Endothelial cell of umbilical vein (primary cell): ENCODE results near the gene CD72.

Source experiments
- CTCF ChIP-seq, 2 donors: IDR thresholded peaks; 1 replicate in 1 of 2; 2 replicates in 1 of 2; pipeline ENCODE4 v1.5.1; 2011; ENCODE audit warnings: low read length in 2 of 2, mild to moderate bottlenecking in 2 of 2, moderate library complexity in 2 of 2, control low read depth in 1 of 2, inconsistent platforms in 1 of 2, low read depth in 1 of 2; ENCODE audit not compliant: insufficient read depth in 1 of 2; ENCODE audit errors: extremely low read depth in 1 of 2
- EZH2 ChIP-seq: IDR thresholded peaks from 2 replicates; pipeline ENCODE4 v1.6.1; 2012; ENCODE audit warnings: borderline replicate concordance, low read depth, mild to moderate bottlenecking, moderate library complexity, low read length, inconsistent platforms; ENCODE audit not compliant: severe bottlenecking
- FOS ChIP-seq: IDR thresholded peaks from 2 replicates; pipeline ENCODE4 v1.6.1; 2011; ENCODE audit warnings: mild to moderate bottlenecking, low read length, moderate library complexity, borderline replicate concordance; ENCODE audit not compliant: insufficient read depth
- POLR2A ChIP-seq: IDR thresholded peaks from 2 replicates; pipeline ENCODE4 v1.6.1; 2012; ENCODE audit warnings: low read depth, mild to moderate bottlenecking, control low read depth, low read length
- POLR2AphosphoS5 ChIP-seq: IDR thresholded peaks from 2 replicates; pipeline ENCODE4 v1.6.1; 2012; ENCODE audit warnings: low read depth, mild to moderate bottlenecking, control low read depth, low read length, moderate library complexity; ENCODE audit not compliant: insufficient read depth
- TF ChIP-seq, protein P1 (sequence below): IDR thresholded peaks from 2 replicates; pipeline ENCODE4 v1.6.1; 2011; ENCODE audit not compliant: insufficient read depth, insufficient read length

- TF ChIP-seq CTCF (IDR thresholded peaks at IDR 0.05; ENCODE audit: extremely low read depth in 1 of 2, insufficient read depth in 1 of 2, low read depth in 1 of 2, low read length in 2 of 2) (peak in 1 of 2 donors; percentile 37), FOS (peak; percentile 33), POLR2AphosphoS5 (peak; percentile 63), POLR2A (no peak), EZH2 (no peak)
- TF ChIP-seq, protein P1, sequence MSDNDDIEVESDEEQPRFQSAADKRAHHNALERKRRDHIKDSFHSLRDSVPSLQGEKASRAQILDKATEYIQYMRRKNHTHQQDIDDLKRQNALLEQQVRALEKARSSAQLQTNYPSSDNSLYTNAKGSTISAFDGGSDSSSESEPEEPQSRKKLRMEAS: peak; percentile 99
These were observed 39.4 kb upstream of the CD72 start, which contains the start of gene RMRP for GRCh38 chr9:35657546-35658136.
